Activated CD4-positive, alpha-beta memory T cell treated with anti-CD3 and anti-CD28 coated beads, Interleukin-2, amount 10 ng/mL, durations not matched to agents 7 days and 5 days (primary cell): Measurements from ENCODE around the gene PPP1R13B. TPM values are rescaled to one million over a fixed set of nuclear protein-coding genes. Genes with fewer than 3 reads are reported as not detected.

ENCODE experiments used
- CTCF ChIA-PET: fragments of 350-600 bp; sonication (Branson Sonifier 250); formaldehyde crosslinking; loops from one replicate; lab custom pipeline; 2021; ENCODE audit warnings: antibody characterized with exemption, inconsistent platforms; lab: Charles Lee
- POLR2A ChIA-PET: fragments of 350-600 bp; sonication (Branson Sonifier 250); formaldehyde crosslinking; loops from one replicate; lab custom pipeline; 2021; ENCODE audit warnings: antibody characterized with exemption; lab: Charles Lee
- DNase-seq: peaks from one replicate; pipeline ENCODE4 v3.0.0-alpha.2; 2020
- H3K27ac Mint-ChIP-seq: one replicate; pipeline ENCODE4 v1.8.0; 2021; ENCODE audit warnings: mild to moderate bottlenecking, mixed read lengths
- H3K27me3 Mint-ChIP-seq: one replicate; pipeline ENCODE4 v1.8.0; 2021; ENCODE audit warnings: mixed read lengths
- H3K36me3 Mint-ChIP-seq: one replicate; pipeline ENCODE4 v1.8.0; 2021; ENCODE audit warnings: low read depth, mixed read lengths
- H3K4me1 Mint-ChIP-seq: one replicate; pipeline ENCODE4 v1.8.0; 2021; ENCODE audit warnings: mixed read lengths
- H3K4me3 Mint-ChIP-seq: one replicate; pipeline ENCODE4 v1.8.0; 2021; ENCODE audit warnings: mild to moderate bottlenecking, mixed read lengths
- H3K9me3 Mint-ChIP-seq: one replicate; pipeline ENCODE4 v1.8.0; 2021; ENCODE audit warnings: mixed read lengths
- total RNA-seq, 2 experiments: library from RNA; stranded (reverse); gene quantifications; one replicate each; pipeline ENCODE4 v1.2.3, GENCODE V29; 2021

PPP1R13B gene
- total RNA-seq, 2 experiments from 2014 or later, result 10.7 to 15.9 TPM

GRCh38 chr14:103861413-103862392 lies 14.3 kb upstream of the PPP1R13B start:
- no peak overlapping the region for H3K4me3 Mint-ChIP-seq
- no peaks in the 10 kb centered on the region for H3K9me3 Mint-ChIP-seq
- POLR2A ChIA-PET, result no interaction called here
- DNase-seq, result no peak
- H3K36me3 Mint-ChIP-seq, result no peaks in the 10 kb centered on the region
- no peaks in the 10 kb centered on the region for H3K4me1 Mint-ChIP-seq
- peaks cover 4% of the 10 kb centered on the region for H3K27me3 Mint-ChIP-seq
- CTCF ChIA-PET, result interaction anchor here (1.3 kb wide), 1 partner anchor 53 kb away, joined by 3 read pairs; no protein-coding TSS in a partner anchor
- H3K27ac Mint-ChIP-seq, result no peak overlapping the region

- Mint-ChIP-seq H3K4me3 (no peak overlapping the region), H3K27ac (no peak overlapping the region), H3K36me3 (no peaks in the 10 kb centered on the region), H3K4me1 (no peaks in the 10 kb centered on the region), H3K27me3 (peaks cover 4% of the 10 kb centered on the region), H3K9me3 (no peaks in the 10 kb centered on the region)
- ChIA-PET POLR2A (interaction anchor here (1.8 kb wide), 1 partner anchor 14 kb away, joined by 6 read pairs; no protein-coding TSS in a partner anchor), CTCF (no interaction called here)
- no peak for DNase-seq
Measured at GRCh38 chr14:103859416-103860202, 12.2 kb upstream of the PPP1R13B start.

- Mint-ChIP-seq H3K27ac (no peak overlapping the region), H3K36me3 (no peaks in the 10 kb centered on the region), H3K4me3 (no peak overlapping the region), H3K4me1 (no peaks in the 10 kb centered on the region), H3K9me3 (no peaks in the 10 kb centered on the region), H3K27me3 (peaks cover under 1% of the 10 kb centered on the region)
- POLR2A ChIA-PET, result no interaction called here
- CTCF ChIA-PET, result no interaction called here
- no peak for DNase-seq
Measured at GRCh38 chr14:103858063-103858781, 10.8 kb upstream of the PPP1R13B start.

GRCh38 chr14:103857256-103857655 lies 9.9 kb upstream of the PPP1R13B start:
- H3K27me3 Mint-ChIP-seq, result no peaks in the 10 kb centered on the region
- POLR2A ChIA-PET, result no interaction called here
- H3K36me3 Mint-ChIP-seq, result no peaks in the 10 kb centered on the region
- no peak overlapping the region for H3K4me3 Mint-ChIP-seq
- no peak overlapping the region for H3K27ac Mint-ChIP-seq
- CTCF ChIA-PET, result no interaction called here
- H3K4me1 Mint-ChIP-seq, result no peaks in the 10 kb centered on the region
- DNase-seq, result no peak
- H3K9me3 Mint-ChIP-seq, result no peaks in the 10 kb centered on the region

GRCh38 chr14:103856607-103857006 lies 9.2 kb upstream of the PPP1R13B start:
- ChIA-PET CTCF (interaction anchor here (0.7 kb wide), 1 partner anchor 65 kb away, joined by 3 read pairs; a partner anchor contains a TSS), POLR2A (no interaction called here)
- no peaks in the 10 kb centered on the region for H3K9me3 Mint-ChIP-seq

GRCh38 chr14:103856105-103856504 lies 8.7 kb upstream of the PPP1R13B start:
- ChIA-PET CTCF (interaction anchor here (0.7 kb wide), 1 partner anchor 66 kb away, joined by 3 read pairs; a partner anchor contains a TSS), POLR2A (no interaction called here)
- H3K27ac Mint-ChIP-seq, result no peak overlapping the region
- no peak overlapping the region for H3K4me3 Mint-ChIP-seq
- H3K9me3 Mint-ChIP-seq, result no peaks in the 10 kb centered on the region
- no peaks in the 10 kb centered on the region for H3K36me3 Mint-ChIP-seq
- H3K27me3 Mint-ChIP-seq, result no peaks in the 10 kb centered on the region
- no peak for DNase-seq
- no peaks in the 10 kb centered on the region for H3K4me1 Mint-ChIP-seq

More at GRCh38 chr14:103856607-103857006, 9.2 kb upstream of the PPP1R13B start:
- H3K4me1 Mint-ChIP-seq, result no peaks in the 10 kb centered on the region
- H3K4me3 Mint-ChIP-seq, result no peak overlapping the region
- no peaks in the 10 kb centered on the region for H3K27me3 Mint-ChIP-seq
- H3K27ac Mint-ChIP-seq, result no peak overlapping the region
- no peaks in the 10 kb centered on the region for H3K36me3 Mint-ChIP-seq
- no peak for DNase-seq

- POLR2A ChIA-PET, result no interaction called here
- no peak overlapping the region for H3K27ac Mint-ChIP-seq
- H3K4me1 Mint-ChIP-seq, result no peaks in the 10 kb centered on the region
- CTCF ChIA-PET, result no interaction called here
- no peak overlapping the region for H3K4me3 Mint-ChIP-seq
- H3K36me3 Mint-ChIP-seq, result no peaks in the 10 kb centered on the region
- DNase-seq, result no peak
- H3K27me3 Mint-ChIP-seq, result no peaks in the 10 kb centered on the region
- no peaks in the 10 kb centered on the region for H3K9me3 Mint-ChIP-seq
Measured at GRCh38 chr14:103855734-103856095, 8.3 kb upstream of the PPP1R13B start.

- Mint-ChIP-seq H3K27me3 (no peaks in the 10 kb centered on the region), H3K27ac (no peak overlapping the region), H3K9me3 (no peaks in the 10 kb centered on the region), H3K4me3 (no peak overlapping the region), H3K36me3 (no peaks in the 10 kb centered on the region), H3K4me1 (no peaks in the 10 kb centered on the region)
- ChIA-PET POLR2A (no interaction called here), CTCF (no interaction called here)
- no peak for DNase-seq
Measured at GRCh38 chr14:103854822-103855733, 7.7 kb upstream of the PPP1R13B start.

GRCh38 chr14:103854017-103854808 lies 6.8 kb upstream of the PPP1R13B start:
- Mint-ChIP-seq H3K9me3 (no peaks in the 10 kb centered on the region), H3K4me1 (no peaks in the 10 kb centered on the region), H3K36me3 (no peaks in the 10 kb centered on the region), H3K27me3 (peaks cover under 1% of the 10 kb centered on the region), H3K27ac (no peak overlapping the region), H3K4me3 (no peak overlapping the region)
- no peak for DNase-seq
- ChIA-PET CTCF (no interaction called here), POLR2A (interaction anchor here (1.0 kb wide), 1 partner anchor 37 kb away, joined by 3 read pairs; no protein-coding TSS in a partner anchor)

GRCh38 chr14:103849151-103849886 lies 1.9 kb upstream of the PPP1R13B start:
- Mint-ChIP-seq H3K4me1 (peaks cover 13% of the 10 kb centered on the region), H3K27me3 (peaks cover 19% of the 10 kb centered on the region), H3K36me3 (no peaks in the 10 kb centered on the region), H3K27ac (no peak overlapping the region), H3K9me3 (no peaks in the 10 kb centered on the region), H3K4me3 (peak overlapping the region; percentile 67)
- POLR2A ChIA-PET, result interaction anchor here (0.6 kb wide), 1 partner anchor 17 kb away, joined by 4 read pairs; no protein-coding TSS in a partner anchor
- DNase-seq, result no peak
- CTCF ChIA-PET, result interaction anchor here (1.6 kb wide), 1 partner anchor 41 kb away, joined by 3 read pairs; no protein-coding TSS in a partner anchor
